ENCODE measurements around the gene TFIP11.

Gene TFIP11

GRCh38 chr22:26474682-26475081 is 37.6 kb downstream of the TFIP11 start:
- Histone ChIP-seq H4K20me1 (ENCODE audit: insufficient read depth, low read length) (no peaks in the 10 kb centered on the region), H3K4me3 (ENCODE audit: low read depth, low read length, poor library complexity, severe bottlenecking) (no peak overlapping the region), H3K9me2 (ENCODE audit: low read depth, low read length) (no peaks in the 10 kb centered on the region), H3K36me3 (ENCODE audit: insufficient read depth, low read length) (peaks cover 84% of the 10 kb centered on the region), H2AFZ (ENCODE audit: low read length) (no peak overlapping the region), H3F3A (ENCODE audit: insufficient read depth, low read length) (no peaks in the 10 kb centered on the region), H3K4me1 (ENCODE audit: insufficient read depth, low read length, severe bottlenecking) (peaks cover 24% of the 10 kb centered on the region), H3K4me2 (ENCODE audit: low read length) (no peak overlapping the region), H3K9me3 (ENCODE audit: low read length) (no peaks in the 10 kb centered on the region), H3K27ac (ENCODE audit: low read depth, low read length, poor library complexity, severe bottlenecking) (no peak overlapping the region), H3K79me2 (ENCODE audit: insufficient read depth, low read length) (peaks cover 13% of the 10 kb centered on the region), H3K27me3 (ENCODE audit: insufficient read depth, low read length) (no peaks in the 10 kb centered on the region), H3K9ac (ENCODE audit: low read length) (no peak overlapping the region)
- TF ChIP-seq CTCF (IDR thresholded peaks at IDR 0.05; ENCODE audit: low read length): no peak
- no peak for TF ChIP-seq EZH2 (IDR thresholded peaks at IDR 0.05; ENCODE audit: borderline replicate concordance, low read length)

GRCh38 chr22:26471522-26471921 is 40.8 kb downstream of the TFIP11 start:
- Histone ChIP-seq H3K9me2 (ENCODE audit: low read depth, low read length) (no peaks in the 10 kb centered on the region), H3K79me2 (ENCODE audit: insufficient read depth, low read length) (no peaks in the 10 kb centered on the region), H3K36me3 (ENCODE audit: insufficient read depth, low read length) (peaks cover 90% of the 10 kb centered on the region), H3K9me3 (ENCODE audit: low read length) (no peaks in the 10 kb centered on the region), H3F3A (ENCODE audit: insufficient read depth, low read length) (no peaks in the 10 kb centered on the region), H2AFZ (ENCODE audit: low read length) (no peak overlapping the region), H3K4me3 (ENCODE audit: low read depth, low read length, poor library complexity, severe bottlenecking) (no peak overlapping the region), H3K4me2 (ENCODE audit: low read length) (no peak overlapping the region), H3K27ac (ENCODE audit: low read depth, low read length, poor library complexity, severe bottlenecking) (no peak overlapping the region), H3K9ac (ENCODE audit: low read length) (no peak overlapping the region), H4K20me1 (ENCODE audit: insufficient read depth, low read length) (no peaks in the 10 kb centered on the region), H3K27me3 (ENCODE audit: insufficient read depth, low read length) (no peaks in the 10 kb centered on the region), H3K4me1 (ENCODE audit: insufficient read depth, low read length, severe bottlenecking) (no peaks in the 10 kb centered on the region)
- TF ChIP-seq EZH2 (IDR thresholded peaks at IDR 0.05; ENCODE audit: borderline replicate concordance, low read length) (no peak), CTCF (IDR thresholded peaks at IDR 0.05; ENCODE audit: low read length) (no peak)

GRCh38 chr22:26470807-26471206 is 41.5 kb downstream of the TFIP11 start:
- no peak overlapping the region for H3K9ac ChIP-seq (ENCODE audit: low read length)

More at GRCh38 chr22:26470807-26471206, 41.5 kb downstream of the TFIP11 start:
- H3K36me3 ChIP-seq (ENCODE audit: insufficient read depth, low read length): peaks cover 90% of the 10 kb centered on the region
- no peaks in the 10 kb centered on the region for H4K20me1 ChIP-seq (ENCODE audit: insufficient read depth, low read length)
- no peak overlapping the region for H2AFZ ChIP-seq (ENCODE audit: low read length)
- H3K79me2 ChIP-seq (ENCODE audit: insufficient read depth, low read length): no peaks in the 10 kb centered on the region
- no peak overlapping the region for H3K4me2 ChIP-seq (ENCODE audit: low read length)
- no peak for TF ChIP-seq CTCF (IDR thresholded peaks at IDR 0.05; ENCODE audit: low read length)
- no peak for TF ChIP-seq EZH2 (IDR thresholded peaks at IDR 0.05; ENCODE audit: borderline replicate concordance, low read length)
- no peaks in the 10 kb centered on the region for H3F3A ChIP-seq (ENCODE audit: insufficient read depth, low read length)
- no peak overlapping the region for H3K4me3 ChIP-seq (ENCODE audit: low read depth, low read length, poor library complexity, severe bottlenecking)
- H3K27me3 ChIP-seq (ENCODE audit: insufficient read depth, low read length): no peaks in the 10 kb centered on the region
- H3K27ac ChIP-seq (ENCODE audit: low read depth, low read length, poor library complexity, severe bottlenecking): no peak overlapping the region
- no peaks in the 10 kb centered on the region for H3K4me1 ChIP-seq (ENCODE audit: insufficient read depth, low read length, severe bottlenecking)
- no peaks in the 10 kb centered on the region for H3K9me2 ChIP-seq (ENCODE audit: low read depth, low read length)
- H3K9me3 ChIP-seq (ENCODE audit: low read length): no peaks in the 10 kb centered on the region
